Measurements from ENCODE around the gene TRMT2A. TPM values are rescaled to one million over a fixed set of nuclear protein-coding genes. Genes with fewer than 3 reads are reported as not detected.

TRMT2A gene
- total and polyA plus RNA-seq, 10 of the 15 experiments (the other 5 are each of a cell fraction or from before 2014, with no cell fraction given), result 0.29 to 97.0 (median 57.9) TPM

DNA sequence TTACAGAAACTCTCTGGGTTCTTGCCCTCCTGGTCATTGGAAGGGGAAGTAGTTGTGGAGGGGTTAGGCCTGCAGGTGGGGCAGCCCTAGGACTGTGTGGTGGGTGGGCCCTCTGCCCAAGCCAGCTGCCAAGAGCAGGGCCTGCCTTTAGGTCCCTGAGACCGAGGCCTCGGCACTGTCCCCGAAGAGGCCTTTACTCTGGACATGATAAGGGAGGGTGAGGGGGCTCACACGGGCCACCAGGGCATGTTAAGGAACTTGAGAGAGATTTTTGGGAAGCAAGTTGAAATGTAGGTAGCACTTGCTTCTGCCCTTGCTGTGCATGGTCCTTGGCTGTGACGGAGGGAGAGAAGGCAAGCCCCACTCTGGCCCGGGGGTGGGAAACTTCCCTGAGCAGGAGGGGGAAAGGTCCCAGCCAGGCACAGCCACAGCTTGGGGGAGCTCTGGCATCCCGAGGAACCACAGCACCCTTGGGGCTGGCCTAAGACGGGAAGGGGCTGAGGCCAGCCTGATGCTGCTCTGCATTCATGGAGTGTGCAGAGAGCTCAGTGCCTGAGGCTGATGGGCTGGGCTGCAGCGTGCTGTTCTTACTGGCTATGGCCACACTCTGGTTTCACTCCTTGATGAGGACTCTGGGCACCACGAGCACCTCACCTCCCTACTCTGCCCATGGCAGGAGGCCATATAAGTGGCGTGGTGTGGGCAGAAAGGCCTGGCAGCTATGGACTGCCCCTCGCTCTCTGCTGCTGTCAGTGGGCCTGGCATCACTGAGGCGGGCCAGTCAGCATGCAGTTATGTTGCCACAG, 8.9 kb downstream of the TRMT2A start (continued):
- TF ChIP-seq PKNOX1 (IDR thresholded peaks at IDR 0.05) (no peak), WRNIP1 (IDR thresholded peaks at IDR 0.05; ENCODE audit: borderline replicate concordance, low read depth, low read length) (no peak), RELB (IDR thresholded peaks at IDR 0.05; ENCODE audit: low read depth) (no peak), CEBPZ (IDR thresholded peaks at IDR 0.05; ENCODE audit: low read depth, low read length) (no peak), NR2F1 (conservative IDR thresholded peaks at IDR 0.05) (no peak), NFXL1 (IDR thresholded peaks at IDR 0.05; ENCODE audit: borderline replicate concordance) (no peak), GATAD2B (conservative IDR thresholded peaks at IDR 0.05; ENCODE audit: low read depth) (no peak)

All from GM12878 (cell line).